Parathyroid adenoma (tissue), 2 donors: ENCODE measurements around the gene HOXA4.

Experiments used
- H2AFZ ChIP-seq: fragments of 300-600 bp; sonication (generic); one replicate; pipeline ENCODE4 v1.7.0; 2017; ENCODE audit warnings: antibody characterized with exemption, mild to moderate bottlenecking
- H3K27ac ChIP-seq: fragments of 300-600 bp; sonication (generic); one replicate; pipeline ENCODE4 v1.7.0; 2017
- H3K27me3 ChIP-seq: fragments of 300-600 bp; sonication (generic); one replicate; pipeline ENCODE4 v1.7.0; 2017; ENCODE audit warnings: low read length; ENCODE audit not compliant: control insufficient read depth, insufficient read depth
- H3K36me3 ChIP-seq: fragments of 300-600 bp; sonication (generic); one replicate; pipeline ENCODE4 v1.7.0; 2017; ENCODE audit warnings: low read length; ENCODE audit not compliant: control insufficient read depth, insufficient read depth
- H3K4me1 ChIP-seq: fragments of 300-600 bp; sonication (generic); one replicate; pipeline ENCODE4 v1.7.0; 2017; ENCODE audit warnings: control low read depth
- H3K4me2 ChIP-seq: fragments of 300-600 bp; sonication (generic); one replicate; pipeline ENCODE4 v1.7.0; 2017; ENCODE audit warnings: low read length
- H3K4me3 ChIP-seq: fragments of 300-600 bp; sonication (generic); one replicate; pipeline ENCODE4 v1.7.0; 2017; ENCODE audit warnings: low read depth, low read length
- H3K79me2 ChIP-seq: fragments of 300-600 bp; sonication (generic); one replicate; pipeline ENCODE4 v1.7.0; 2017; ENCODE audit warnings: control low read depth
- H3K9ac ChIP-seq: fragments of 300-600 bp; sonication (generic); one replicate; pipeline ENCODE4 v1.7.0; 2017; ENCODE audit warnings: mild to moderate bottlenecking
- H3K9me3 ChIP-seq: fragments of 300-600 bp; sonication (generic); one replicate; pipeline ENCODE4 v1.7.0; 2017; ENCODE audit warnings: low read length; ENCODE audit not compliant: control insufficient read depth
- CTCF ChIP-seq: fragments of 300-600 bp; sonication (generic); IDR thresholded peaks from one replicate; pipeline ENCODE4 v1.7.0; 2017; ENCODE audit warnings: antibody characterized with exemption, mild to moderate bottlenecking
- donor health status: primary hyperparathyroidism.

Gene HOXA4

GRCh38 chr7:27140126-27140857 is 9.7 kb upstream of the HOXA4 start:
- H3K9ac ChIP-seq, result no peak overlapping the region
- no peaks in the 10 kb centered on the region for H3K79me2 ChIP-seq
- TF ChIP-seq CTCF, result no peak
- no peaks in the 10 kb centered on the region for H3K27me3 ChIP-seq
- H3K4me2 ChIP-seq, result no peak overlapping the region
- H3K9me3 ChIP-seq, result no peaks in the 10 kb centered on the region
- no peaks in the 10 kb centered on the region for H3K4me1 ChIP-seq
- no peak overlapping the region for H3K4me3 ChIP-seq
- no peaks in the 10 kb centered on the region for H3K36me3 ChIP-seq
- no peak overlapping the region for H3K27ac ChIP-seq
- H2AFZ ChIP-seq, result no peak overlapping the region

- TF ChIP-seq CTCF, result no peak
- H3K36me3 ChIP-seq, result no peaks in the 10 kb centered on the region
- no peak overlapping the region for H3K9ac ChIP-seq
- H3K4me3 ChIP-seq, result no peak overlapping the region
- H2AFZ ChIP-seq, result no peak overlapping the region
- no peaks in the 10 kb centered on the region for H3K9me3 ChIP-seq
- H3K4me2 ChIP-seq, result no peak overlapping the region
- H3K79me2 ChIP-seq, result no peaks in the 10 kb centered on the region
- H3K27ac ChIP-seq, result no peak overlapping the region
- H3K4me1 ChIP-seq, result no peaks in the 10 kb centered on the region
- H3K27me3 ChIP-seq, result no peaks in the 10 kb centered on the region
Measured at GRCh38 chr7:27139334-27140125, 9.0 kb upstream of the HOXA4 start.

DNA sequence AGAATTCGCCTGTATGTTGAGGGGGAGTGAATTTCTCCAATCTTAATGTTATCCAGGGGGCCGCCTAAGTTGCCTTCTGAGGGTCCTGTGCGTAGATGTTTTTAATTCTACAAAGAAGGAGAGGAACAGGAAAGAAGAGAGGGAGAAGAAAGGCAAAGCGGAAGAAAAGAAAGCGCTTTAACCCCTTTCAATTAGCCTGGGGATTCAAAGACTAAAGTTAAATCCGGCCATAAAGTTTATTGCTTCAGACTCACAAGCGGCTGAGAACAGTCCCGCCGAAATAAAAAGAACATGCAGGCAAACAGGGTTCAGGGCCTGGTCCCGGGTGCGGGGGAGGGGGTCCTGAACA is 8.4 kb upstream of the HOXA4 start:
- H3K27me3 ChIP-seq, result no peaks in the 10 kb centered on the region
- no peak overlapping the region for H2AFZ ChIP-seq
- no peak overlapping the region for H3K9ac ChIP-seq
- no peaks in the 10 kb centered on the region for H3K4me1 ChIP-seq
- no peaks in the 10 kb centered on the region for H3K79me2 ChIP-seq
- no peak overlapping the region for H3K4me3 ChIP-seq
- no peaks in the 10 kb centered on the region for H3K9me3 ChIP-seq
- H3K36me3 ChIP-seq, result no peaks in the 10 kb centered on the region
- H3K4me2 ChIP-seq, result no peak overlapping the region
- TF ChIP-seq CTCF, result no peak
- no peak overlapping the region for H3K27ac ChIP-seq

- H3K9me3 ChIP-seq, result no peaks in the 10 kb centered on the region
- no peaks in the 10 kb centered on the region for H3K79me2 ChIP-seq
- no peak overlapping the region for H3K9ac ChIP-seq
- no peak overlapping the region for H3K4me2 ChIP-seq
- H3K4me1 ChIP-seq, result no peaks in the 10 kb centered on the region
- H3K27ac ChIP-seq, result no peak overlapping the region
- no peak overlapping the region for H2AFZ ChIP-seq
- TF ChIP-seq CTCF, result no peak
- no peaks in the 10 kb centered on the region for H3K36me3 ChIP-seq
- no peak overlapping the region for H3K4me3 ChIP-seq
- H3K27me3 ChIP-seq, result no peaks in the 10 kb centered on the region
Measured at GRCh38 chr7:27138472-27138871, 7.9 kb upstream of the HOXA4 start.
